PFSK-1 (cell line): ENCODE results near the gene SLCO3A1.

Experiments
- POLR2AphosphoS5 ChIP-seq: IDR thresholded peaks from 2 replicates; pipeline ENCODE4 v1.6.1; 2012; ENCODE audit warnings: low read depth, mild to moderate bottlenecking, control low read depth, low read length, moderate library complexity
- TAF1 ChIP-seq: IDR thresholded peaks from 2 replicates; pipeline ENCODE4 v1.6.1; 2012; ENCODE audit warnings: low read length, control low read depth, borderline replicate concordance; ENCODE audit not compliant: insufficient read depth
- TF ChIP-seq, protein P1 (sequence below), 2 experiments: IDR thresholded peaks; 2 replicates each; pipeline versions ENCODE4 v1.6.1 to v1.8.0; 2011 to 2012; ENCODE audit warnings: low read depth in 2 of 2, low read length in 2 of 2, control low read depth in 1 of 2, inconsistent platforms in 1 of 2, mild to moderate bottlenecking in 1 of 2, moderate library complexity in 1 of 2; ENCODE audit not compliant: insufficient read depth in 1 of 2

DNA sequence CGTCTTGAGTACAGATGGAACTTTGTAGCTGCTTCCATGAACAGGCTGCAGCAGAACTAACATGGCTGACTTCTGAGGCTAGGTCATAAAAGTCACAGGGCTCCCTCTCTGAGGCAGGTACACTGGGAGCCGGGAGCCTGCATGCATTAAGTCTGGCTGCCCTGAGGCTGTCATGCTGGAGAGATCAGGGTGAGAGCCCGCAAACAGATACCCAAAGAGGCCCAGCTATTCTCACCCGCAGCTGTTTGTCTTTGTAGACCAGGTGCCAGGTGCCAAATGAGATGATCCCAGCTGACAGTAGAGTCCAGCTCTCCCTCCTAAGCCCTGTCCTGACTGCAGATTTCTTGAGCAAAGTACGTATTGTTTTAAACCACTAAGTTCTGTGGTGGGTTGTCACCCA, 8.6 kb upstream of the SLCO3A1 start:
- no peak for TF ChIP-seq TAF1
- TF ChIP-seq, protein P1, sequence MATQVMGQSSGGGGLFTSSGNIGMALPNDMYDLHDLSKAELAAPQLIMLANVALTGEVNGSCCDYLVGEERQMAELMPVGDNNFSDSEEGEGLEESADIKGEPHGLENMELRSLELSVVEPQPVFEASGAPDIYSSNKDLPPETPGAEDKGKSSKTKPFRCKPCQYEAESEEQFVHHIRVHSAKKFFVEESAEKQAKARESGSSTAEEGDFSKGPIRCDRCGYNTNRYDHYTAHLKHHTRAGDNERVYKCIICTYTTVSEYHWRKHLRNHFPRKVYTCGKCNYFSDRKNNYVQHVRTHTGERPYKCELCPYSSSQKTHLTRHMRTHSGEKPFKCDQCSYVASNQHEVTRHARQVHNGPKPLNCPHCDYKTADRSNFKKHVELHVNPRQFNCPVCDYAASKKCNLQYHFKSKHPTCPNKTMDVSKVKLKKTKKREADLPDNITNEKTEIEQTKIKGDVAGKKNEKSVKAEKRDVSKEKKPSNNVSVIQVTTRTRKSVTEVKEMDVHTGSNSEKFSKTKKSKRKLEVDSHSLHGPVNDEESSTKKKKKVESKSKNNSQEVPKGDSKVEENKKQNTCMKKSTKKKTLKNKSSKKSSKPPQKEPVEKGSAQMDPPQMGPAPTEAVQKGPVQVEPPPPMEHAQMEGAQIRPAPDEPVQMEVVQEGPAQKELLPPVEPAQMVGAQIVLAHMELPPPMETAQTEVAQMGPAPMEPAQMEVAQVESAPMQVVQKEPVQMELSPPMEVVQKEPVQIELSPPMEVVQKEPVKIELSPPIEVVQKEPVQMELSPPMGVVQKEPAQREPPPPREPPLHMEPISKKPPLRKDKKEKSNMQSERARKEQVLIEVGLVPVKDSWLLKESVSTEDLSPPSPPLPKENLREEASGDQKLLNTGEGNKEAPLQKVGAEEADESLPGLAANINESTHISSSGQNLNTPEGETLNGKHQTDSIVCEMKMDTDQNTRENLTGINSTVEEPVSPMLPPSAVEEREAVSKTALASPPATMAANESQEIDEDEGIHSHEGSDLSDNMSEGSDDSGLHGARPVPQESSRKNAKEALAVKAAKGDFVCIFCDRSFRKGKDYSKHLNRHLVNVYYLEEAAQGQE (IDR thresholded peaks at IDR 0.05; ENCODE audit: insufficient read depth in 1 of 2, low read depth in 2 of 2, low read length in 2 of 2), result no peak
- TF ChIP-seq POLR2AphosphoS5, result no peak
